Transverse colon (tissue), 4 donors: Measurements from ENCODE around the gene SLIT3. TPM values are rescaled to one million over a fixed set of nuclear protein-coding genes. Genes with fewer than 3 reads are reported as not detected.

Experiments used
- DNase-seq: peaks from one replicate; pipeline ENCODE4 v3.0.0-alpha.2; 2019
- H3K27ac ChIP-seq, 4 donors: fragments of 200-600 bp; sonication (generic); 2 replicates each; pipeline ENCODE4 v1.5.1; 2016 to 2018; ENCODE audit warnings: inconsistent platforms in 4 of 4
- H3K27me3 ChIP-seq: fragments of 200-600 bp; sonication (generic); 2 replicates; pipeline ENCODE4 v1.5.1; 2017; ENCODE audit warnings: inconsistent platforms
- H3K36me3 ChIP-seq, 4 donors: fragments of 200-600 bp; sonication (generic); 2 replicates each; pipeline ENCODE4 v1.5.1; 2017 to 2019; ENCODE audit warnings: inconsistent platforms in 4 of 4
- H3K4me1 ChIP-seq, 4 donors: fragments of 200-600 bp; sonication (generic); 2 replicates each; pipeline ENCODE4 v1.5.1; 2017 to 2020; ENCODE audit warnings: inconsistent platforms in 4 of 4
- H3K4me3 ChIP-seq, 4 donors: fragments of 200-600 bp; sonication (generic); 1 replicate in 1 of 4; 2 replicates in 3 of 4; pipeline versions ENCODE4 v1.5.1 to v1.6.1; 2017 to 2019; ENCODE audit warnings: inconsistent platforms in 4 of 4
- H3K9me3 ChIP-seq, 2 donors: fragments of 200-600 bp; sonication (generic); 2 replicates each; pipeline ENCODE4 v1.5.1; 2017 to 2019; ENCODE audit warnings: inconsistent platforms in 2 of 2
- CTCF ChIP-seq, 5 experiments: fragments of 200-600 bp in 3 of 5; fragments of 450-650 bp in 2 of 5; sonication (generic) in 3 of 5; IDR thresholded peaks; 1 replicate in 2 of 5; 2 replicates in 3 of 5; pipeline ENCODE4 v1.5.1; 2016 to 2017; ENCODE audit warnings: antibody characterized with exemption in 5 of 5, inconsistent platforms in 3 of 5, mild to moderate bottlenecking in 2 of 5, moderate library complexity in 1 of 5
- EP300 ChIP-seq: sonication (generic); formaldehyde crosslinking; IDR thresholded peaks from one replicate; pipeline ENCODE4 v1.6.1; 2017; ENCODE audit warnings: antibody characterized with exemption, low read depth
- POLR2A ChIP-seq: fragments of 450-650 bp; IDR thresholded peaks from one replicate; pipeline ENCODE4 v1.6.1; 2016; ENCODE audit warnings: antibody characterized with exemption, mild to moderate bottlenecking, moderate library complexity
- POLR2AphosphoS5 ChIP-seq, 3 donors: sonication (generic); formaldehyde crosslinking; IDR thresholded peaks; one replicate each; pipeline ENCODE4 v1.6.1; 2016; ENCODE audit warnings: antibody characterized with exemption in 3 of 3
- WGBS, 2 donors: methylation state at CpG; one replicate each; pipeline ENCODE4 v1.1.5; 2018; ENCODE audit warnings: low coverage in 1 of 2; 5-methylcytosine and 5-hydroxymethylcytosine counted together
- in situ Hi-C, 4 donors: fragments of 200-750 bp; cut with MboI; loops; one replicate each; pipeline versions ENCODE4 v1.15.0 to v1.15.1; 2017; ENCODE audit warnings: low sequenced_read_pairs in 3 of 4, low pct_ligation_motif_present in 1 of 4, low pct_unique_long_range_greater_than_20kb in 1 of 4
- intact Hi-C: fragments of 100-400 bp; cut with DNase I; formaldehyde crosslinking; loops from one replicate; pipeline ENCODE4 v1.15.1; 2023; ENCODE audit warnings: low total_unique reads
- total RNA-seq, 4 donors: library from RNA; depleted of rRNA; stranded (reverse); fragments of >200 nt; gene quantifications; one replicate each; pipeline ENCODE4 v1.1.0, GENCODE V29; 2016

SLIT3 gene
- total RNA-seq, 4 donors from 2014 or later = 6.7 to 60.5 (median 9.6) TPM

- H3K4me1 ChIP-seq = no peaks in the 10 kb centered on the region
- in situ Hi-C loops (no loop called here), intact Hi-C loops (no loop called here)
- H3K4me3 ChIP-seq = no peak overlapping the region
- no peak for DNase-seq
- no peak for TF ChIP-seq POLR2A
- TF ChIP-seq EP300 = no peak
- no peak for TF ChIP-seq CTCF (IDR thresholded peaks at IDR 0.05)
- TF ChIP-seq POLR2AphosphoS5 (IDR thresholded peaks at IDR 0.05) = no peak
- WGBS, 2 donors = 62 to 82% methylated on average over 6 to 8 of the region's 8 CpGs
- H3K27me3 ChIP-seq = peaks cover 20% of the 10 kb centered on the region
- no peaks in the 10 kb centered on the region for H3K36me3 ChIP-seq
- no peaks in the 10 kb centered on the region for H3K9me3 ChIP-seq
- H3K27ac ChIP-seq = no peak overlapping the region
Observed at GRCh38 chr5:168844922-168845296, 456.0 kb downstream of the SLIT3 start.

- Histone ChIP-seq H3K27ac (no peak overlapping the region), H3K4me1 (no peaks in the 10 kb centered on the region), H3K27me3 (peaks cover 20% of the 10 kb centered on the region), H3K4me3 (no peak overlapping the region), H3K36me3 (no peaks in the 10 kb centered on the region), H3K9me3 (no peaks in the 10 kb centered on the region)
- intact Hi-C loops (no loop called here), in situ Hi-C loops (no loop called here)
- no peak for DNase-seq
- WGBS, 2 donors = 43 to 67% methylated on average over 9 to 19 of the region's 25 CpGs
- no peak for TF ChIP-seq POLR2AphosphoS5 (IDR thresholded peaks at IDR 0.05)
- no peak for TF ChIP-seq POLR2A
- no peak for TF ChIP-seq EP300
- TF ChIP-seq CTCF (IDR thresholded peaks at IDR 0.05) = no peak
Observed at GRCh38 chr5:168844016-168844921, 456.7 kb downstream of the SLIT3 start.

GRCh38 chr5:168843277-168844015 lies 457.5 kb downstream of the SLIT3 start:
- Histone ChIP-seq H3K9me3 (no peaks in the 10 kb centered on the region), H3K4me3 (no peak overlapping the region), H3K27ac (no peak overlapping the region), H3K27me3 (peaks cover 20% of the 10 kb centered on the region), H3K36me3 (no peaks in the 10 kb centered on the region), H3K4me1 (no peaks in the 10 kb centered on the region)
- DNase-seq = no peak
- in situ Hi-C loops (no loop called here), intact Hi-C loops (no loop called here)
- 62 to 72% methylated on average over 4 to 7 of the region's 7 CpGs for WGBS, 2 donors
- TF ChIP-seq EP300 = no peak
- no peak for TF ChIP-seq POLR2AphosphoS5 (IDR thresholded peaks at IDR 0.05)

- Histone ChIP-seq H3K36me3 (no peaks in the 10 kb centered on the region), H3K27me3 (peaks cover 20% of the 10 kb centered on the region), H3K27ac (no peak overlapping the region), H3K9me3 (no peaks in the 10 kb centered on the region), H3K4me1 (no peaks in the 10 kb centered on the region), H3K4me3 (no peak overlapping the region)
- 58% methylated on average over 9 of the region's 9 CpGs; no CpG with 5 or more reads in 1 of the 2 donors for WGBS, 2 donors
- intact Hi-C loops (no loop called here), in situ Hi-C loops (no loop called here)
- DNase-seq = no peak
- TF ChIP-seq POLR2A (no peak), EP300 (no peak), POLR2AphosphoS5 (IDR thresholded peaks at IDR 0.05) (no peak), CTCF (IDR thresholded peaks at IDR 0.05) (no peak)
Observed at GRCh38 chr5:168842571-168843205, 458.3 kb downstream of the SLIT3 start.
